H1 (cell line): Measurements from ENCODE around the gene FAM53B. TPM values are rescaled to one million over a fixed set of nuclear protein-coding genes. Genes with fewer than 3 reads are reported as not detected.

Experiments used
- CTCF ChIA-PET: fragments of 300-600 bp; sonication (Branson Sonifier 250); formaldehyde crosslinking; loops from one replicate; lab custom pipeline; 2021; ENCODE audit not compliant: partially characterized antibody; lab: Charles Lee
- POLR2A ChIA-PET: fragments of 300-600 bp; sonication (Branson Sonifier 250); formaldehyde crosslinking; loops from one replicate; lab custom pipeline; 2021; ENCODE audit warnings: inconsistent platforms; ENCODE audit not compliant: partially characterized antibody; lab: Charles Lee
- DNase-seq, 2 experiments: peaks; one replicate each; pipeline versions ENCODE4 v3.0.0 to v3.0.0-alpha.2; 2010 to 2022; ENCODE audit warnings: low spot score in 2 of 2, low read depth in 1 of 2, mixed read lengths in 1 of 2
- FAIRE-seq: peaks from 2 replicates; lab custom pipeline; 2011; peaks lifted over from hg19 to GRCh38; lab: Jason Lieb, UNC
- H2AFZ ChIP-seq: 2 replicates; pipeline ENCODE4 v1.8.1; 2012; ENCODE audit warnings: low read length, inconsistent platforms
- H2AK5ac ChIP-seq: 2 replicates; pipeline ENCODE4 v1.6.1; 2013; ENCODE audit warnings: low read depth, low read length
- H2BK120ac ChIP-seq: replicated peaks from 2 replicates; pipeline ENCODE3; 2013; ENCODE audit warnings: low read depth, low read length, inconsistent platforms
- H2BK12ac ChIP-seq: 2 replicates; pipeline ENCODE4 v1.6.1; 2013; ENCODE audit warnings: low read depth, low read length
- H2BK15ac ChIP-seq: 2 replicates; pipeline ENCODE4 v1.6.1; 2013; ENCODE audit warnings: low read length
- H2BK20ac ChIP-seq: 2 replicates; pipeline ENCODE4 v1.6.1; 2013; ENCODE audit warnings: low read length
- H2BK5ac ChIP-seq: 2 replicates; pipeline ENCODE4 v1.6.1; 2013; ENCODE audit warnings: low read depth, low read length
- H3K14ac ChIP-seq: 2 replicates; pipeline ENCODE4 v1.6.1; 2013; ENCODE audit warnings: inconsistent platforms; ENCODE audit not compliant: insufficient read length
- H3K18ac ChIP-seq: 2 replicates; pipeline ENCODE4 v1.6.1; 2013; ENCODE audit warnings: low read length; ENCODE audit errors: extremely low read depth
- H3K23ac ChIP-seq: 2 replicates; pipeline ENCODE4 v1.6.1; 2013; ENCODE audit warnings: inconsistent platforms; ENCODE audit not compliant: insufficient read length
- H3K23me2 ChIP-seq: 2 replicates; pipeline ENCODE4 v1.6.1; 2013; ENCODE audit warnings: low read depth, low read length
- H3K27ac ChIP-seq: 2 replicates; pipeline ENCODE4 v1.6.1; 2011; ENCODE audit warnings: low read depth, low read length, inconsistent platforms
- H3K27me3 ChIP-seq, 4 experiments: replicated peaks in 1 of 4; 1 replicate in 1 of 4; 2 replicates in 3 of 4; pipeline versions ENCODE4 v1.6.1 to v1.8.1; 2011 to 2013; ENCODE audit warnings: low read length in 3 of 4, mild to moderate bottlenecking in 3 of 4, inconsistent platforms in 2 of 4, mixed read lengths in 2 of 4, moderate library complexity in 1 of 4; ENCODE audit not compliant: control insufficient read depth in 3 of 4, insufficient read depth in 3 of 4; ENCODE audit errors: extremely low read depth in 1 of 4
- H3K36me3 ChIP-seq, 4 experiments: 2 replicates each; pipeline versions ENCODE4 v1.6.1 to v1.8.1; 2011 to 2013; ENCODE audit warnings: mild to moderate bottlenecking in 4 of 4, low read length in 3 of 4, moderate library complexity in 2 of 4, control low read depth in 1 of 4, inconsistent platforms in 1 of 4; ENCODE audit not compliant: insufficient read depth in 4 of 4, control insufficient read depth in 2 of 4
- H3K4ac ChIP-seq: replicated peaks from 2 replicates; pipeline ENCODE3; 2013; ENCODE audit warnings: low read length, low read depth, mixed read lengths, inconsistent platforms; ENCODE audit not compliant: insufficient read length
- H3K4me1 ChIP-seq, 4 experiments: replicated peaks in 1 of 4; 1 replicate in 1 of 4; 2 replicates in 3 of 4; pipeline versions ENCODE4 v1.6.1 to v1.8.1; 2011 to 2013; ENCODE audit warnings: low read length in 3 of 4, inconsistent platforms in 2 of 4, mixed read lengths in 1 of 4; ENCODE audit not compliant: insufficient read depth in 4 of 4, control insufficient read depth in 3 of 4
- H3K4me2 ChIP-seq, 2 experiments: 2 replicates each; pipeline versions ENCODE4 v1.6.1 to v1.8.1; 2011 to 2013; ENCODE audit warnings: low read depth in 2 of 2, low read length in 2 of 2, control low read depth in 1 of 2, inconsistent platforms in 1 of 2, mild to moderate bottlenecking in 1 of 2; ENCODE audit not compliant: insufficient read depth in 1 of 2
- H3K4me3 ChIP-seq, 4 experiments: fragments of 200-600, 300-600 bp in 1 of 4; sonication (generic), shearing (Covaris generic), sonication (Bioruptor Twin) in 1 of 4; 2 replicates each; pipeline versions ENCODE4 v1.5.1 to v1.8.1; 2011 to 2016; ENCODE audit warnings: low read length in 4 of 4, low read depth in 3 of 4, control low read depth in 2 of 4, inconsistent platforms in 2 of 4, mild to moderate bottlenecking in 2 of 4, mixed read lengths in 1 of 4, moderate library complexity in 1 of 4; ENCODE audit not compliant: insufficient read depth in 2 of 4; ENCODE audit errors: extremely low read depth in 1 of 4
- H3K56ac ChIP-seq: replicated peaks from 2 replicates; pipeline ENCODE3; 2013; ENCODE audit warnings: low read depth, mild to moderate bottlenecking, mixed read lengths, low read length, inconsistent platforms; ENCODE audit not compliant: insufficient read length
- H3K79me1 ChIP-seq: 2 replicates; pipeline ENCODE4 v1.6.1; 2013; ENCODE audit warnings: low read depth, low read length, control low read depth
- H3K79me2 ChIP-seq, 2 experiments: 2 replicates each; pipeline versions ENCODE4 v1.6.1 to v1.8.1; 2012 to 2013; ENCODE audit warnings: low read length in 2 of 2, mild to moderate bottlenecking in 2 of 2, inconsistent platforms in 1 of 2; ENCODE audit not compliant: insufficient read depth in 2 of 2, control insufficient read depth in 1 of 2
- H3K9ac ChIP-seq, 4 experiments: replicated peaks in 1 of 4; 1 replicate in 1 of 4; 2 replicates in 3 of 4; pipeline versions ENCODE4 v1.6.1 to v1.8.1; 2011 to 2013; ENCODE audit warnings: low read depth in 3 of 4, low read length in 3 of 4, control low read depth in 2 of 4, mild to moderate bottlenecking in 2 of 4, moderate library complexity in 2 of 4, inconsistent platforms in 1 of 4; ENCODE audit errors: extremely low read depth in 1 of 4
- H3K9me3 ChIP-seq, 2 experiments: 2 replicates each; pipeline versions ENCODE4 v1.6.1 to v1.8.1; 2012 to 2013; ENCODE audit warnings: mild to moderate bottlenecking in 2 of 2, moderate library complexity in 2 of 2, control low read depth in 1 of 2, inconsistent platforms in 1 of 2, low read depth in 1 of 2, low read length in 1 of 2, mixed read lengths in 1 of 2; ENCODE audit not compliant: insufficient read depth in 2 of 2
- H4K20me1 ChIP-seq, 2 experiments: replicated peaks in 1 of 2; 2 replicates each; pipeline versions ENCODE3 to v1.8.1; 2011 to 2013; ENCODE audit warnings: inconsistent platforms in 2 of 2, low read length in 2 of 2, mild to moderate bottlenecking in 1 of 2; ENCODE audit not compliant: insufficient read depth in 2 of 2, control insufficient read depth in 1 of 2
- H4K5ac ChIP-seq: 2 replicates; pipeline ENCODE4 v1.6.1; 2013; ENCODE audit warnings: low read length, low read depth, mixed read lengths, inconsistent platforms; ENCODE audit not compliant: insufficient read length
- H4K8ac ChIP-seq: 2 replicates; pipeline ENCODE4 v1.8.0; 2013; ENCODE audit warnings: mild to moderate bottlenecking, moderate library complexity, low read length, inconsistent platforms; ENCODE audit not compliant: insufficient read depth; ENCODE audit errors: extremely low read depth
- H4K91ac ChIP-seq: replicated peaks from 2 replicates; pipeline ENCODE3; 2013; ENCODE audit warnings: low read length, mixed read lengths, inconsistent platforms; ENCODE audit not compliant: insufficient read length
- CBX5 ChIP-seq: fragments of 300-800, 300-1000 bp; sonication (generic); IDR thresholded peaks from 2 replicates; pipeline ENCODE4 v1.7.1; 2016; ENCODE audit warnings: antibody characterized with exemption, low read length, low read depth
- CBX8 ChIP-seq: fragments of 300-800, 300-1000 bp; sonication (generic); IDR thresholded peaks from 2 replicates; pipeline ENCODE4 v1.7.1; 2016; ENCODE audit warnings: low read depth, low read length, borderline replicate concordance
- CHD1 ChIP-seq: IDR thresholded peaks from 2 replicates; pipeline ENCODE4 v1.6.1; 2012; ENCODE audit warnings: low read depth, low read length, improper control_type of control experiment
- EGR1 ChIP-seq: IDR thresholded peaks from 2 replicates; pipeline ENCODE4 v1.6.1; 2011; ENCODE audit warnings: low read depth, low read length, borderline replicate concordance
- FOSL1 ChIP-seq: IDR thresholded peaks from 2 replicates; pipeline ENCODE4 v1.6.1; 2011; ENCODE audit warnings: mild to moderate bottlenecking, low read depth, low read length, moderate library complexity; ENCODE audit not compliant: insufficient read depth
- KDM1A ChIP-seq: fragments of 200-600, 300-600 bp; sonication (generic); IDR thresholded peaks from 2 replicates; pipeline ENCODE4 v1.7.1; 2016; ENCODE audit warnings: mild to moderate bottlenecking, low read length, borderline replicate concordance
- POLR2AphosphoS5 ChIP-seq: IDR thresholded peaks from 2 replicates; pipeline ENCODE4 v1.6.1; 2011; ENCODE audit warnings: low read depth, low read length
- WGBS, 2 experiments: shearing (Covaris generic) in 1 of 2; methylation state at CpG; one replicate each; pipeline versions ENCODE4 v1.1.6 to v1.1.7; 2013 to 2015; ENCODE audit warnings: low lambda C conversion rate in 2 of 2, mixed read lengths in 2 of 2, inconsistent platforms in 1 of 2, low coverage in 1 of 2, missing lambda C conversion rate in 1 of 2; ENCODE audit not compliant: insufficient replicate concordance in 2 of 2, insufficient coverage in 1 of 2, insufficient read length in 1 of 2; ENCODE audit errors: extremely low coverage in 1 of 2, missing lambda C conversion rate in 1 of 2; 5-methylcytosine and 5-hydroxymethylcytosine counted together
- polyA plus RNA-seq, 7 experiments: library from polyadenylated mRNA; depleted of rRNA in 3 of 7; stranded (reverse) in 5 of 7; unstranded in 2 of 7; fragments of >200 nt in 5 of 7; fragments of 200-250 nt in 2 of 7; gene quantifications; 1 replicate in 5 of 7; 2 replicates in 1 of 7; 4 replicates in 1 of 7; pipeline versions ENCODE4 v1.2.1 to v1.2.3, GENCODE V29; 2011 to 2013; ENCODE audit warnings: missing spikeins in 2 of 7, mixed read lengths in 2 of 7
- total RNA-seq: library from RNA; stranded (reverse); fragmentation: NEBNext Ultra II Directional; extraction: Animal tissue kit (Norgen Biotek cat#: 25700); gene quantifications from 2 replicates; pipeline ENCODE4 v1.2.1, GENCODE V29; 2021

The FAM53B gene
- total and polyA plus RNA-seq, 2 of the 8 experiments (the other 6 are each of a cell fraction or from before 2014, with no cell fraction given) = 5.3 to 14.4 TPM

DNA sequence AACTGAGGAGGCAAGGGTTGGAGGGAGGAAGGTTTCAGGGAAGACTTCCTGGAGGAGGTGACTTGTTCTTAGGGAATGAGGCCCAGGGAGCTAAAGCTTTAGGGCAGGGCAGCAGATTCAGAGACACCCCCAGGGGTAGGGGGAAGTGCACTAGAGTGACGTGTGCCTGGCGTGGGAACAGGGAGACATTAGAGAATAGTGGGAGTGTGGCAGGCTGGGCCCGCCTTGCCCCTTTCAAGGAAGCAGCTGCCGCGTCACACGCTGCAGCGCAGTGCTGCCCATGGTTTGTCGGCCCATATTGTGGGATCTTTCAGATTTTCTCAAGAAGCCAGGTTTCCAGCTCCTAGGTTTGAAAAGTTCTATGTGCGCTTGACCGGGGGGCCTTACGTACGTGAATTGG lies 143.2 kb downstream of the FAM53B start:
- H3K23ac ChIP-seq = no peak overlapping the region
- FAIRE-seq (no peak), DNase-seq (no peak)
- H3K4ac ChIP-seq = no peak overlapping the region
- H3K4me2 ChIP-seq = no peak overlapping the region
- no peak overlapping the region for H4K5ac ChIP-seq
- ChIA-PET POLR2A (no interaction called here), CTCF (interaction anchor here (1.2 to 3.1 kb wide), 5 partner anchors 11 to 117 kb away, joined by 3 to 12 read pairs (median 4); no protein-coding TSS in a partner anchor)
- no peak overlapping the region for H3K9ac ChIP-seq
- no peak overlapping the region for H3K56ac ChIP-seq
- H3K18ac ChIP-seq = no peak overlapping the region
- no peaks in the 10 kb centered on the region for H3K4me1 ChIP-seq
- H3K23me2 ChIP-seq = peaks cover 5% of the 10 kb centered on the region
- no peak overlapping the region for H2BK5ac ChIP-seq
- no peak overlapping the region for H2BK15ac ChIP-seq
- 91% methylated on average over 12 of the region's 12 CpGs; no CpG with 5 or more reads in 1 of the 2 experiments for WGBS, 2 experiments
- no peak overlapping the region for H4K91ac ChIP-seq
- no peaks in the 10 kb centered on the region for H3K79me2 ChIP-seq
- TF ChIP-seq FOSL1 (no peak), KDM1A (no peak), CBX5 (no peak), POLR2AphosphoS5 (no peak), CBX8 (no peak), EGR1 (no peak), CHD1 (no peak)
- no peak overlapping the region for H3K27ac ChIP-seq
- H4K20me1 ChIP-seq = peaks cover 1 to 8% of the 10 kb centered on the region in 2 experiments
- 0 out of 2 replicates have a peak overlapping the region, but pooled peaks have one; percentile 61 for H2BK20ac ChIP-seq
- no peak overlapping the region for H2AFZ ChIP-seq
- no peak overlapping the region for H3K14ac ChIP-seq
- H3K9me3 ChIP-seq = no peaks in the 10 kb centered on the region
- no peaks in the 10 kb centered on the region; a peak in 3 of 7 replicates for H3K27me3 ChIP-seq
- no peak overlapping the region for H3K4me3 ChIP-seq
- H4K8ac ChIP-seq = no peak overlapping the region
- H3K36me3 ChIP-seq = no peaks in the 10 kb centered on the region
- no peak overlapping the region for H2AK5ac ChIP-seq
- H3K79me1 ChIP-seq = 0 out of 2 replicates have a peak, but pooled peaks cover 2% of the 10 kb centered on the region
- no peak overlapping the region for H2BK12ac ChIP-seq
- H2BK120ac ChIP-seq = no peak overlapping the region
